SK-N-SH (cell line): ENCODE measurements around the gene ST6GALNAC3. TPM values are rescaled to one million over a fixed set of nuclear protein-coding genes. Genes with fewer than 3 reads are reported as not detected.

Experiments used
- CTCF ChIA-PET: fragments of 300-600, 350-600 bp; formaldehyde crosslinking; extraction: SDS; loops from one replicate; lab custom pipeline; 2021; lab: Yijun Ruan, JAX
- POLR2A ChIA-PET: fragments of 350-600 bp; sonication (Branson Sonifier 250); formaldehyde crosslinking; extraction: SDS; loops from one replicate; lab custom pipeline; 2020; ENCODE audit warnings: antibody characterized with exemption, inconsistent platforms; lab: Yijun Ruan, JAX
- DNase-seq: peaks from one replicate; pipeline ENCODE4 v3.0.0; 2012
- H2AFZ ChIP-seq: fragments of 200-600 bp; sonication (generic); 2 replicates; pipeline ENCODE4 v1.8.1; 2016; ENCODE audit warnings: antibody characterized with exemption, mild to moderate bottlenecking, low read depth
- H3F3A ChIP-seq: fragments of 200-600 bp; sonication (generic); replicated peaks from 2 replicates; pipeline ENCODE3; 2016; ENCODE audit warnings: antibody characterized with exemption, mild to moderate bottlenecking; ENCODE audit not compliant: insufficient read depth
- H3K27ac ChIP-seq, 2 experiments: fragments of 200-500 bp in 1 of 2; fragments of 200-600 bp in 1 of 2; sonication (Bioruptor generic) in 1 of 2; sonication (generic), shearing (Covaris generic) in 1 of 2; 2 replicates each; pipeline versions ENCODE4 v1.5.1 to v1.6.1; 2014 to 2016; ENCODE audit warnings: low read depth in 2 of 2, inconsistent platforms in 1 of 2, low read length in 1 of 2, mild to moderate bottlenecking in 1 of 2, mixed read lengths in 1 of 2
- H3K27me3 ChIP-seq: fragments of 200-600 bp; sonication (generic), shearing (Covaris generic); 2 replicates; pipeline ENCODE4 v1.6.1; 2016; ENCODE audit warnings: mixed run types; ENCODE audit not compliant: insufficient read depth
- H3K36me3 ChIP-seq, 2 experiments: fragments of 200-500 bp in 1 of 2; fragments of 200-600 bp in 1 of 2; sonication (Bioruptor generic) in 1 of 2; sonication (generic) in 1 of 2; replicated peaks in 1 of 2; 2 replicates each; pipeline versions ENCODE3 to v1.5.1; 2014 to 2016; ENCODE audit warnings: low read length in 1 of 2, mild to moderate bottlenecking in 1 of 2; ENCODE audit not compliant: insufficient read depth in 2 of 2, control insufficient read depth in 1 of 2
- H3K4me1 ChIP-seq, 2 experiments: fragments of 200-500 bp in 1 of 2; fragments of 200-600 bp in 1 of 2; sonication (Bioruptor generic) in 1 of 2; sonication (generic), shearing (Covaris generic) in 1 of 2; 2 replicates each; pipeline versions ENCODE4 v1.5.1 to v1.6.1; 2014 to 2016; ENCODE audit warnings: low read depth in 1 of 2, low read length in 1 of 2, mixed run types in 1 of 2; ENCODE audit not compliant: insufficient read depth in 2 of 2, control insufficient read depth in 1 of 2
- H3K4me2 ChIP-seq: fragments of 200-600 bp; sonication (generic), shearing (Covaris generic); 2 replicates; pipeline ENCODE4 v1.6.1; 2017; ENCODE audit warnings: mixed run types
- H3K4me3 ChIP-seq, 2 experiments: fragments of 200-500 bp in 1 of 2; fragments of 200-600 bp in 1 of 2; sonication (Bioruptor generic) in 1 of 2; sonication (generic), shearing (Covaris generic) in 1 of 2; 2 replicates each; pipeline versions ENCODE4 v1.5.1 to v1.8.1; 2014 to 2016; ENCODE audit warnings: low read depth in 2 of 2, inconsistent platforms in 1 of 2, low read length in 1 of 2, mild to moderate bottlenecking in 1 of 2, mixed read lengths in 1 of 2, moderate library complexity in 1 of 2
- H3K79me2 ChIP-seq: fragments of 200-600 bp; sonication (generic); 2 replicates; pipeline ENCODE4 v1.8.1; 2017; ENCODE audit warnings: mild to moderate bottlenecking; ENCODE audit not compliant: insufficient read depth
- H3K9ac ChIP-seq: fragments of 200-600 bp; sonication (generic); 2 replicates; pipeline ENCODE4 v1.6.1; 2017; ENCODE audit warnings: mixed run types
- H3K9me2 ChIP-seq: fragments of 200-600 bp; sonication (generic); 2 replicates; pipeline ENCODE4 v1.6.1; 2017; ENCODE audit warnings: mixed run types
- H3K9me3 ChIP-seq: fragments of 200-600 bp; sonication (generic); 2 replicates; pipeline ENCODE4 v1.6.1; 2017; ENCODE audit warnings: mixed run types, mild to moderate bottlenecking, moderate library complexity
- H4K20me1 ChIP-seq: fragments of 200-600 bp; sonication (generic); 2 replicates; pipeline ENCODE4 v1.6.1; 2017; ENCODE audit warnings: mild to moderate bottlenecking, mixed run types; ENCODE audit not compliant: insufficient read depth
- ELF1 ChIP-seq: IDR thresholded peaks from 2 replicates; pipeline ENCODE4 v1.4.0; 2012
- FOSL2 ChIP-seq: IDR thresholded peaks from 2 replicates; pipeline ENCODE4 v1.4.0; 2012; ENCODE audit warnings: low read depth, mild to moderate bottlenecking, moderate library complexity, borderline replicate concordance
- FOXJ3 ChIP-seq: sonication (generic); formaldehyde crosslinking; IDR thresholded peaks from 2 replicates; pipeline ENCODE4 v1.5.1; 2020; ENCODE audit warnings: mild to moderate bottlenecking, missing genetic modification reagents
- GABPA ChIP-seq: IDR thresholded peaks from 2 replicates; pipeline ENCODE4 v1.4.0; 2012; ENCODE audit warnings: low read depth, mild to moderate bottlenecking
- GATA2 ChIP-seq: sonication (generic); formaldehyde crosslinking; IDR thresholded peaks from 2 replicates; pipeline ENCODE4 v1.5.0; 2020; ENCODE audit warnings: mild to moderate bottlenecking, missing genetic modification reagents
- JUND ChIP-seq: IDR thresholded peaks from 2 replicates; pipeline ENCODE4 v1.4.0; 2012
- RCOR1 ChIP-seq: fragments of 150-350 bp; IDR thresholded peaks from 2 replicates; pipeline ENCODE4 v1.6.1; 2017; ENCODE audit warnings: antibody characterized with exemption, low read length
- REST ChIP-seq: IDR thresholded peaks from 2 replicates; pipeline ENCODE4 v1.6.1; 2012; ENCODE audit warnings: mild to moderate bottlenecking, low read depth, low read length, moderate library complexity
- SMC3 ChIP-seq: IDR thresholded peaks from 2 replicates; pipeline ENCODE4 v1.6.1; 2012; ENCODE audit warnings: low read depth, low read length, improper control_type of control experiment
- TAF1 ChIP-seq: IDR thresholded peaks from 2 replicates; pipeline ENCODE4 v1.6.1; 2012; ENCODE audit warnings: low read depth, mild to moderate bottlenecking, low read length, moderate library complexity, borderline replicate concordance
- TCF12 ChIP-seq: IDR thresholded peaks from 2 replicates; pipeline ENCODE4 v1.4.0; 2012
- WGBS: methylation state at CpG from one replicate; pipeline ENCODE4 v1.1.6; 2017; ENCODE audit warnings: low lambda C conversion rate; 5-methylcytosine and 5-hydroxymethylcytosine counted together
- polyA plus RNA-seq, 3 experiments: library from polyadenylated mRNA; depleted of rRNA; stranded (reverse); fragments of >200 nt; gene quantifications; 2 replicates each; pipeline ENCODE4 v1.2.3, GENCODE V29; 2012
- TF ChIP-seq, protein P1 (sequence below): IDR thresholded peaks from 2 replicates; pipeline ENCODE4 v1.4.0; 2012; ENCODE audit warnings: low read depth
- TF ChIP-seq, protein P2 (sequence below): IDR thresholded peaks from 2 replicates; pipeline ENCODE4 v1.4.0; 2012; ENCODE audit warnings: low read depth, borderline replicate concordance
- TF ChIP-seq, protein P3 (sequence below): IDR thresholded peaks from 2 replicates; pipeline ENCODE4 v1.4.0; 2012; ENCODE audit warnings: low read depth, borderline replicate concordance

The ST6GALNAC3 gene
- polyA plus RNA-seq, 1 of the 3 experiments (the other 2 are of a cell fraction) = 8.1 TPM

DNA sequence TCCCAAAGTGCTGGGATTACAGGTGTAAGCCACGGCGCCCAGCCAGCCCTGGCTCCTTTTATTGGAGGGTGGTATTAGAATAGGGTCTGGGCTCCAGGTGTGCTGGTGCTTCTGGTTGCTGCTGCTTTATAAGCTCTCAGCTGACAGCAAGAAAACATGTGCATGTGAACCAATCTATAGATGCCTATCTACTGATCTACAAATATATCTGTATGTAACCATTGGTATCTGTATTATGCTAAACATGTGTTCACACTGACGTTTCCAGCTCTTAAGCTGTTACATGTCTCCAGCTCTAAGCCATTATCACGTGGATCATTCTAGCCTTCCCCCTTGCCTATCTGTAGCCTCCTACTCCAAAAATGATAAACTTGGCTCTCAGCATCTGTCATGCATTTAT, 82.4 kb downstream of the ST6GALNAC3 start:
- TF ChIP-seq FOXJ3 (CRISPR knock-in tag) (no peak), GATA2 (CRISPR knock-in tag) (peak; percentile 68), RCOR1 (0 out of 2 replicates have a peak, but pooled peaks have one; percentile 16)
- 97% methylated on average over 4 of the region's 4 CpGs for WGBS
- DNase-seq = no peak

DNA sequence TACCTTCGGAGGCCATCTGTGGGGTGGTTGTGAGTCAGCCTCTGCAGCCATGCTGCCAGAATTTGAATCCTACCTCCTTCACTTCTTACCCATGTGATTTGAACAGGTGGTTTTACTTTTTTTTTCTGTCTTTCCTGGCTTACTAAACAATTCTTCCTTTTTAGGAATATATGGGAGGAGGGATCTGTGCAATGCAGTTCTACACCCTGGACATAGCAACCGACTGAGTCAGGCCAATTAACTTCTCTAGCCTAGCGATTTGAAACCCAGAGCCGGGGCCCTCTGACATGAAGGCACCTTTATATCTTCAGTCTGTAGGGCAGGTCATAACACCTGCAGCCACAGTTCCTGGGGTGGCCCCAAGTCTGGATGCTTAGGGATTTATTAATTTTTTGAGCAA, 83.6 kb downstream of the ST6GALNAC3 start:
- peaks cover 0 to 9% of the 10 kb centered on the region in 2 experiments; a peak in 1 of 4 replicates for H3K4me1 ChIP-seq
- H3K9me3 ChIP-seq = no peaks in the 10 kb centered on the region
- no peaks in the 10 kb centered on the region for H3K36me3 ChIP-seq
- DNase-seq = no peak
- TF ChIP-seq, protein P1, sequence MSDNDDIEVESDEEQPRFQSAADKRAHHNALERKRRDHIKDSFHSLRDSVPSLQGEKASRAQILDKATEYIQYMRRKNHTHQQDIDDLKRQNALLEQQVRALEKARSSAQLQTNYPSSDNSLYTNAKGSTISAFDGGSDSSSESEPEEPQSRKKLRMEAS = no peak
- TF ChIP-seq SMC3 = no peak
- WGBS = 65% methylated on average over 4 of the region's 4 CpGs
- H3K4me2 ChIP-seq = no peak overlapping the region; the same call in 1 of the 2 replicates
- H3K27ac ChIP-seq = no peak overlapping the region
- ChIA-PET POLR2A (no interaction called here), CTCF (interaction anchor here (1.0 kb wide), 1 partner anchor 968 kb away, joined by 5 read pairs; no protein-coding TSS in a partner anchor)
- no peaks in the 10 kb centered on the region; the same call in 1 of the 2 replicates for H3K79me2 ChIP-seq
- H3K4me3 ChIP-seq = no peak overlapping the region
- no peak overlapping the region for H3K9ac ChIP-seq
- no peak overlapping the region for H2AFZ ChIP-seq
- H4K20me1 ChIP-seq = no peaks in the 10 kb centered on the region
- peaks cover 10% of the 10 kb centered on the region for H3F3A ChIP-seq
- no peaks in the 10 kb centered on the region for H3K9me2 ChIP-seq
- no peaks in the 10 kb centered on the region for H3K27me3 ChIP-seq

More for the DNA sequence above, 82.4 kb downstream of the ST6GALNAC3 start:
- H3F3A ChIP-seq = peaks cover 10% of the 10 kb centered on the region
- CTCF ChIA-PET = no interaction called here
- H3K79me2 ChIP-seq = no peaks in the 10 kb centered on the region; the same call in 1 of the 2 replicates
- H3K9ac ChIP-seq = no peak overlapping the region
- H3K9me2 ChIP-seq = no peaks in the 10 kb centered on the region
- H3K4me1 ChIP-seq = peaks cover 0 to 9% of the 10 kb centered on the region in 2 experiments; a peak in 1 of 4 replicates
- POLR2A ChIA-PET = interaction anchor here (0.5 to 1.1 kb wide), 2 partner anchors 180 to 968 kb away, joined by 3 read pairs; no protein-coding TSS in a partner anchor
- H3K36me3 ChIP-seq = no peaks in the 10 kb centered on the region
- H3K27me3 ChIP-seq = no peaks in the 10 kb centered on the region
- H2AFZ ChIP-seq = no peak overlapping the region
- H3K9me3 ChIP-seq = no peaks in the 10 kb centered on the region
- H3K4me2 ChIP-seq = no peak overlapping the region
- H3K27ac ChIP-seq = no peak overlapping the region
- H4K20me1 ChIP-seq = no peaks in the 10 kb centered on the region
- H3K4me3 ChIP-seq = no peak overlapping the region

DNA sequence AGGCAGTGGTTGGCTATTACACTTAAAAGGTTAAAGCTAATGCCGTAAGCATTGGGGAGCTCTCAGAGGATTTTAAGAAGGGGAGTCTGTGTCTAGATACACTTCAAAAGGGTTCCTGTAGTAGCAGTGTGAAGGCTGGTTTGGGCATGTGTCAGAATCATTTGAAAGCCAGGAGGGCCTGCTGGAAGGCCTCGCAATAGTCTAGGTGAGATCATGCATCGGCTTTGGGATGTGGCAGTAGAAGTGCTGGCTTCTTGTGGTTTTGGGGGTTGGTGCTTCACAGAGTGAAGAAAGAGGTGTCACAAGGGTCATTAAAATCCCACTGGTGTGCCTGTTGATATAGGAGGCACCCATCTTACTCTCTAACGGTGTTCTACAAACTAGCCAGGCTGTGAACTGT, 85.7 kb downstream of the ST6GALNAC3 start:
- no peak overlapping the region for H3K4me3 ChIP-seq
- H4K20me1 ChIP-seq = no peaks in the 10 kb centered on the region
- 87% methylated on average over 3 of the region's 4 CpGs for WGBS
- H3K36me3 ChIP-seq = no peaks in the 10 kb centered on the region
- ChIA-PET CTCF (no interaction called here), POLR2A (no interaction called here)
- H2AFZ ChIP-seq = no peak overlapping the region
- TF ChIP-seq ELF1 (no peak), FOSL2 (no peak), GABPA (no peak), TCF12 (no peak), REST (no peak), TAF1 (no peak), JUND (no peak)
- TF ChIP-seq, protein P1 = no peak
- TF ChIP-seq, protein P2, sequence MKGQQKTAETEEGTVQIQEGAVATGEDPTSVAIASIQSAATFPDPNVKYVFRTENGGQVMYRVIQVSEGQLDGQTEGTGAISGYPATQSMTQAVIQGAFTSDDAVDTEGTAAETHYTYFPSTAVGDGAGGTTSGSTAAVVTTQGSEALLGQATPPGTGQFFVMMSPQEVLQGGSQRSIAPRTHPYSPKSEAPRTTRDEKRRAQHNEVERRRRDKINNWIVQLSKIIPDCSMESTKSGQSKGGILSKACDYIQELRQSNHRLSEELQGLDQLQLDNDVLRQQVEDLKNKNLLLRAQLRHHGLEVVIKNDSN = no peak
- TF ChIP-seq, protein P3, sequence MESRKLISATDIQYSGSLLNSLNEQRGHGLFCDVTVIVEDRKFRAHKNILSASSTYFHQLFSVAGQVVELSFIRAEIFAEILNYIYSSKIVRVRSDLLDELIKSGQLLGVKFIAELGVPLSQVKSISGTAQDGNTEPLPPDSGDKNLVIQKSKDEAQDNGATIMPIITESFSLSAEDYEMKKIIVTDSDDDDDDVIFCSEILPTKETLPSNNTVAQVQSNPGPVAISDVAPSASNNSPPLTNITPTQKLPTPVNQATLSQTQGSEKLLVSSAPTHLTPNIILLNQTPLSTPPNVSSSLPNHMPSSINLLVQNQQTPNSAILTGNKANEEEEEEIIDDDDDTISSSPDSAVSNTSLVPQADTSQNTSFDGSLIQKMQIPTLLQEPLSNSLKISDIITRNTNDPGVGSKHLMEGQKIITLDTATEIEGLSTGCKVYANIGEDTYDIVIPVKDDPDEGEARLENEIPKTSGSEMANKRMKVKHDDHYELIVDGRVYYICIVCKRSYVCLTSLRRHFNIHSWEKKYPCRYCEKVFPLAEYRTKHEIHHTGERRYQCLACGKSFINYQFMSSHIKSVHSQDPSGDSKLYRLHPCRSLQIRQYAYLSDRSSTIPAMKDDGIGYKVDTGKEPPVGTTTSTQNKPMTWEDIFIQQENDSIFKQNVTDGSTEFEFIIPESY = no peak
- no peak for DNase-seq
- no peaks in the 10 kb centered on the region for H3K9me3 ChIP-seq
- H3K4me2 ChIP-seq = no peak overlapping the region
- no peaks in the 10 kb centered on the region for H3F3A ChIP-seq
- no peaks in the 10 kb centered on the region for H3K9me2 ChIP-seq
- no peaks in the 10 kb centered on the region for H3K27me3 ChIP-seq
- H3K79me2 ChIP-seq = no peaks in the 10 kb centered on the region; the same call in 1 of the 2 replicates
- H3K9ac ChIP-seq = no peak overlapping the region
- peaks cover 0 to 2% of the 10 kb centered on the region in 2 experiments; a peak in 1 of 4 replicates for H3K4me1 ChIP-seq
- no peak overlapping the region for H3K27ac ChIP-seq
